ENCODE data around the gene RUFY4. TPM values are rescaled to one million over a fixed set of nuclear protein-coding genes. Genes with fewer than 3 reads are reported as not detected.
A peak's percentile ranks its signal among the peaks of the same experiment; 100 is the strongest.

RUFY4 gene
- total RNA-seq, 1 experiment from 2014 or later: 0.31 TPM

GRCh38 chr2:218137514-218137913 lies 68.5 kb downstream of the RUFY4 start (continued):
- TF ChIP-seq ZSCAN18 (CRISPR knock-in tag; IDR thresholded peaks at IDR 0.05) (no peak), JAZF1 (CRISPR knock-in tag; IDR thresholded peaks at IDR 0.05) (no peak), TP53 (CRISPR knock-in tag; IDR thresholded peaks at IDR 0.05) (no peak), SOX15 (CRISPR knock-in tag; IDR thresholded peaks at IDR 0.05) (no peak), NFYB (CRISPR knock-in tag; conservative IDR thresholded peaks at IDR 0.05; ENCODE audit: low read depth) (no peak), TEAD4 (CRISPR knock-in tag; IDR thresholded peaks at IDR 0.05) (no peak), ZBTB21 (CRISPR knock-in tag; IDR thresholded peaks at IDR 0.05; ENCODE audit: borderline replicate concordance) (no peak), IRF1 (CRISPR knock-in tag; IDR thresholded peaks at IDR 0.05) (no peak), FOXJ3 (CRISPR knock-in tag; IDR thresholded peaks at IDR 0.05; ENCODE audit: borderline replicate concordance) (no peak), ZNF121 (CRISPR knock-in tag; IDR thresholded peaks at IDR 0.05) (no peak), PRDM15 (CRISPR knock-in tag; IDR thresholded peaks at IDR 0.05) (no peak), OVOL2 (CRISPR knock-in tag; IDR thresholded peaks at IDR 0.05; ENCODE audit: borderline replicate concordance) (no peak), ZNF232 (CRISPR knock-in tag; IDR thresholded peaks at IDR 0.05) (no peak)

- ATAC-seq (peak; percentile 22; the same call in 1 of the 2 replicates), DNase-seq (ENCODE audit: low spot score) (no peak)
- H3K4me1 Mint-ChIP-seq: no peaks in the 10 kb centered on the region
- H3K27ac Mint-ChIP-seq: no peak overlapping the region
- ChIA-PET POLR2A (no interaction called here), CTCF (no interaction called here)
- no peaks in the 10 kb centered on the region; the same call in 1 of the 2 replicates for H3K27me3 Mint-ChIP-seq (ENCODE audit: low read depth)
- H3K36me3 Mint-ChIP-seq: no peaks in the 10 kb centered on the region
- 0 out of 2 replicates have a peak, but pooled peaks cover 4% of the 10 kb centered on the region for H3K9me3 Mint-ChIP-seq
- no peak overlapping the region for H3K4me3 Mint-ChIP-seq
- no peak for TF ChIP-seq MAX (CRISPR knock-in tag; IDR thresholded peaks at IDR 0.05)
- TF ChIP-seq SMAD4 (CRISPR knock-in tag; IDR thresholded peaks at IDR 0.05): no peak
- no peak for TF ChIP-seq RORB (CRISPR knock-in tag; IDR thresholded peaks at IDR 0.05)
- no peak for TF ChIP-seq KAT7 (CRISPR knock-in tag; IDR thresholded peaks at IDR 0.05; ENCODE audit: borderline replicate concordance)
- no peak for TF ChIP-seq JAZF1 (CRISPR knock-in tag; IDR thresholded peaks at IDR 0.05)
- TF ChIP-seq E2F1 (CRISPR knock-in tag; IDR thresholded peaks at IDR 0.05): no peak
- no peak for TF ChIP-seq ERG (CRISPR knock-in tag; IDR thresholded peaks at IDR 0.05)
- no peak for TF ChIP-seq ARID4B (CRISPR knock-in tag; IDR thresholded peaks at IDR 0.05; ENCODE audit: borderline replicate concordance)
- TF ChIP-seq NR2C2 (CRISPR knock-in tag; IDR thresholded peaks at IDR 0.05): no peak
- no peak for TF ChIP-seq ZBTB43 (CRISPR knock-in tag; IDR thresholded peaks at IDR 0.05)
- TF ChIP-seq NR1H2 (CRISPR knock-in tag; IDR thresholded peaks at IDR 0.05): no peak
- no peak for TF ChIP-seq MXD4 (CRISPR knock-in tag; IDR thresholded peaks at IDR 0.05; ENCODE audit: borderline replicate concordance)
Observed at GRCh38 chr2:218138047-218138446, 69.0 kb downstream of the RUFY4 start.

All from WTC11 (cell line).